ENCODE data around the gene FARS2.

FARS2 gene

GRCh38 chr6:5425797-5426196, 164.5 kb downstream of the FARS2 start:
- DNase-seq (ENCODE audit: low read depth), result no peak

- no peak for DNase-seq (ENCODE audit: low read depth)
Measured at GRCh38 chr6:5427586-5427985, 166.3 kb downstream of the FARS2 start.

GRCh38 chr6:5433324-5433723, 172.0 kb downstream of the FARS2 start:
- no peak for DNase-seq (ENCODE audit: low read depth)

GRCh38 chr6:5435449-5435848, 174.1 kb downstream of the FARS2 start:
- DNase-seq (ENCODE audit: low read depth), result no peak

DNA sequence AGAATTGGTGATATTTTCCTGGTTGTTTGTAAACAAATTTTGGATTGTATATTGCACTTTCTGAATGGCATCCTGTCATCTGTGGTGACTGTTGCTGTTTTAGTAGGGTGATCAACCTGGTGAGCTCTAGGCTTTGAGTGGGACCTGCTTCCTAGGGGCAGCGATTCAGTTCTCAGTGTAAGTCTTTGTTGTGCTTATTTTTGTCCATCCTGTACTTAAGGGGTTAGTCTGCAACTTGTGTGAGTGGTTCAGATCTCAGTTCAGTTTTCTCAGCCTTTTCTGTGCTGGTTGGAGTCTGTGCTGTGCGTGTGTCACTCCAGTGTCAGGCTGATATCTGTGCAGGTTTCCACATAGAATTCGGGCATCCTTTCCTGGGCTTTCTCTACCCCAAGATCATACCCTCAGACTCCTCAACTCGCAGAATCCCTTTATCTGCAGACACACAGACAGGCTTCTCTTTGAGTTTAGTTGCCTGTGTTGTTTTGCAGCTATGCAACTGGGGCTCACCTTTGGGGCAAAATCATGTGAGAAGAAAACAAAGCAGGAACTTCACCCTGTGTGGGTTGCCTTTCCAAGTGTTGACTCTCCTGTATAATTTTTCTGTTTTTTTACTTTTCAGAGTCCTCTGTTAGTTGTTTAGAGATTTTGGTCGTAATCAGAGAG, 177.7 kb downstream of the FARS2 start:
- DNase-seq (ENCODE audit: low read depth), result no peak

- no peak for DNase-seq (ENCODE audit: low read depth)
Measured at GRCh38 chr6:5439749-5440148, 178.4 kb downstream of the FARS2 start.

DNA sequence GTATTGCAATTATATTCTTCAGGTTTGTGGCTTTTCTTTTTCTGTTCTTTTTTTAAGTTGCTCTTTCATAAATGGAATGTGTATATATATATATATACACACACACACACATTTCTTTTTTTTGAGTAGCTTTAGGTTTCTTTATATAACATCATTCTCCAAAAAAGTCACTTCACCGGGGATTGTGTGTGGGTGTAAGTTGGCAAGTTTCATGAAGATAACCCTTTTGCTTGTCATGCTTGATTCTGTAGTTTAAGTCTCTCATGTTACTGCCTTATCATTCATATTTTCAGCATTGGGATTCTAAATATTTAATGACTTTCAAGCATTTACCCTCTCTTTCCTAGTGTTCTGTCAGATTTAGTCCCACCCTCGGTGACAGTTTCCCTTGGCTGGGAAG, 181.0 kb downstream of the FARS2 start:
- DNase-seq (ENCODE audit: low read depth), result no peak

DNA sequence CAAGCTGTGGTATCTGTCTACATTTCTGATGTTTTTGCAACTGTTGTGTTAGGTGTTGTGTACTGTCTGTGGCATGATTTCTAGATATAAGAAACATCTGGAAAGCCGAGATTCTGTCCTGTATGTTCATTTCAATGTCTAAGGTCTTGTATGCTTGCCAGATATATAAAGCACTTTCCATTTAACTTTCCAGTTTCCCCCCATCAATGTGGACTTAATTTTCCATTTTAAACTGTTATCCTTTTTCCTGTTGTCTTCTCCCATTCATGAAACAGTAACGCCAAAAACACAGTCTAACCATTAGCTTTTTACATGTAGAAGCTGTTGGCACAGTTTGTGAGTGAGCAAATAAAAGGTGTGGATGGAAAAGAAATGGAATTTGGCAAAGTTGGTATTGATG, 181.6 kb downstream of the FARS2 start:
- no peak for DNase-seq (ENCODE audit: low read depth)

GRCh38 chr6:5443491-5443890, 182.2 kb downstream of the FARS2 start:
- no peak for DNase-seq (ENCODE audit: low read depth)

GRCh38 chr6:5446362-5447075, 185.2 kb downstream of the FARS2 start:
- DNase-seq (ENCODE audit: low read depth), result no peak

DNA sequence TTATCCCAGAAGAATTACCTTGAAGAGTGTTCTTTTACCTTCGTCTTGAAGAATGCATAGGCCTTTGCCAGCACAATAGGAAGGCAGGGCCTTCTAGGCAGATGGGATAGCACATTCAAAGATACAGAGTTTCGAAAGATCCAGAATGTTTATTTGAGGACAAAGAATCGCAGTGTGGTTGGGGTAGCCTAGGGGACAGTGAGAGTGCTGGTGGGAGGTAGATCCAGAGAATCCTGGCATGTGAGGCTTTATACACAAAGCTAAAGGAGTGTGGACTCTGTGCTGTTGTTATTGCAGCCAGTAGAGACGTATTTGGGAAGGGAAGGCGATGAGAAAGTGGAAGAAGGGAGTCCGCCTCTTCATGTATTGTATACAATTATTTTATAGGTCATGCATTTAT, 186.6 kb downstream of the FARS2 start:
- no peak for DNase-seq (ENCODE audit: low read depth)

DNA sequence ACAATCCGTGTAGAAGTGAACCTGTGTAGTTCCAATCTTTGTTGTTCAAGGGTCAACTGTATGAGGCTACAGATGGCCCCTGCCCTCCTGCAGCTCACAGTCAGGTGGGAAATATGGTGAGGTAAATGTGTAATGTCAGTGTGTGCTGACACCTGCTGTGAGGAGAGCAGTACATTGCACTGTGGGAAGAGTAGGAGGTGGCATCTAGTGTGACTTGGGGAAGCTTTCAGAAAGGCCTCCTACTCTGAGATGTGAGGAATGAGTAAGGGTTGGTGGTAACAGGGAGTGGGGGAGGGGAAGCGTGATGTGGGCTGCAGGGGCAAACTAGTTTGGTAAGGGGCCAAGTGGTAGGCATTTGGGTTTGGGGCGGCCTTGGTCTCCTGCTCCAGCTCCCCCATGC, 188.8 kb downstream of the FARS2 start:
- no peak for DNase-seq (ENCODE audit: low read depth)

DNA sequence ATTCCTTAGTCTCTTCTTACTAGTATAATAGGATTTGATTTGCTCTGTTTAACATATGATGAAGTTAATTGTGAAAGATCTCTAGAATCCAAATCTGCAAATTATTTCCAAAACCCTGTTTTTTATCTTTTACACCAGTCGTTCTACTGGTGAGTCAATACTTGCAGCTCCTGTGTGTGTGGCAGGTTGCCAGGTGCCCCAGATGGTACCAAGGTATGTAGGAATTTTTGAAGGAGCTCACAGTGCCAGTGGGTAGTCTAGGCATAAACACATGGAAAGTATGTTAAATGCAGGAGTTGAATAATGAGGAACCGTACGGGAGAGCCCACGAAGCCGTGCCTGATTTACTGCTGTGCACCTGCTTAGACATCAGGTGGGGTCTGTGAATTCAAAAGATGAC, 192.2 kb downstream of the FARS2 start:
- no peak for DNase-seq (ENCODE audit: low read depth)

DNA sequence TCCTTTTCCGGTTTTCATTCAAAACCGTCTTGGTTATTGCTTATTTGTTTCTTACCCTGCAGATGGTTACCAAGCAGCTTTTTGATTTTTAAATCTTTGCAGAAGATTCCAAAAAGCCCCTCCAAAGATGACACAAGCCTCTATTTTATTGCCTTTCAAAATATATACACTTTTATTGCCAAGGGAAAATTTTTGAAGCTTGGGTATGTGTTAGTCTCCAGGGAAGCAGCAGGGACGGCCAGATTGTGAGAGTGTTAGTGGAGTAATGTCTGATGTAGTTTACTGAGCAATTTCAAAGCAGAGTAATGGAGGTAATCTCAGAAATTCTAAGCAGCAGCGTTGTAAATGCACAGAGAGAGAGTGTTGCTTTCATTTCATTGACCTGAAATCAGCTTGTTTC, 193.8 kb downstream of the FARS2 start:
- no peak for DNase-seq (ENCODE audit: low read depth)

DNA sequence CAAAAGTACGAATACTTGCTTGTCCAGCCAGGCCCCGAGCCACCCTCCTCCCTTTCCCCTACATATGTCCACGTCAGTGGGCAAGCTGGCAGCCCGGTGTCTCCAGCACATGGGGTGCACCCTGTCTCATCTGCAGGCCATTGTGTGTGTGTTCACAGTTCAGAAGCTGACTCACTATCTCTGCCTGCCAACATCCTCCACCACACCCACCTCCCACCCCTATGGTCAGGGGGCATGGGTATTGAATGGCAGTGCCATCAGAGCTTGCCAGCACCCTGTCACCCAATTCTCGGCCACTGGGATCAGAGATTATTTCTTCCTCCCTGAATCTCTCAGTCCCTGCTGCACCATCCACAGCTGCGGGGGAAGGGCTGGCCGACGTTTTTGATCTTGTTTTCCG, 195.7 kb downstream of the FARS2 start:
- DNase-seq (ENCODE audit: low read depth), result no peak

- DNase-seq (ENCODE audit: low read depth), result no peak
Measured at GRCh38 chr6:5457983-5458683, 196.8 kb downstream of the FARS2 start.

DNA sequence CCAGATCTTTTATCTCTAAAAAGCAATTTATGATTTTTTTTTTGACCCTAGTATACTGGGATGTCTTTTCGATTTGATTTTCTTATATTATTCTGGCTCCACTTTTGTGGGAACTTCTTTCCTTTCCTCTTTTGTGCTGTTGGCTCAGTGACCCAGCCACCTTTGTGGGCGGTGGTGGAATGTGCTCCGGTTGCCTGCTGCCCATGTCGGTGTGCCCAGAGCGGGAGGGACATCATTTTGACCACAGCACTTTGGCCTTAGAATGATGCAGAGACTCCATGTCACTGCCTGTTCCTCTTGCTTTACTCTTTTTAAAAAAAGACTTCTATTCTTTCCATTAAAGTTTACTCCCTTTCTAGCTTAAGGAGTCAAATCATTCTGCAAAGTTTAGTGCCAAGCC, 198.0 kb downstream of the FARS2 start:
- no peak for DNase-seq (ENCODE audit: low read depth)

GRCh38 chr6:5461365-5461764, 200.1 kb downstream of the FARS2 start:
- no peak for DNase-seq (ENCODE audit: low read depth)

GRCh38 chr6:5462856-5463255, 201.5 kb downstream of the FARS2 start:
- no peak for DNase-seq (ENCODE audit: low read depth)

GRCh38 chr6:5463690-5464089, 202.4 kb downstream of the FARS2 start:
- no peak for DNase-seq (ENCODE audit: low read depth)

- no peak for DNase-seq (ENCODE audit: low read depth)
Measured at GRCh38 chr6:5464099-5464885, 203.0 kb downstream of the FARS2 start.

- no peak for DNase-seq (ENCODE audit: low read depth)
Measured at GRCh38 chr6:5466281-5467136, 205.2 kb downstream of the FARS2 start.
